ENCODE results near the gene METTL16.

GRCh38 chr17:2366747-2367494, 144.8 kb downstream of the METTL16 start:
- TF ChIP-seq, protein P1, sequence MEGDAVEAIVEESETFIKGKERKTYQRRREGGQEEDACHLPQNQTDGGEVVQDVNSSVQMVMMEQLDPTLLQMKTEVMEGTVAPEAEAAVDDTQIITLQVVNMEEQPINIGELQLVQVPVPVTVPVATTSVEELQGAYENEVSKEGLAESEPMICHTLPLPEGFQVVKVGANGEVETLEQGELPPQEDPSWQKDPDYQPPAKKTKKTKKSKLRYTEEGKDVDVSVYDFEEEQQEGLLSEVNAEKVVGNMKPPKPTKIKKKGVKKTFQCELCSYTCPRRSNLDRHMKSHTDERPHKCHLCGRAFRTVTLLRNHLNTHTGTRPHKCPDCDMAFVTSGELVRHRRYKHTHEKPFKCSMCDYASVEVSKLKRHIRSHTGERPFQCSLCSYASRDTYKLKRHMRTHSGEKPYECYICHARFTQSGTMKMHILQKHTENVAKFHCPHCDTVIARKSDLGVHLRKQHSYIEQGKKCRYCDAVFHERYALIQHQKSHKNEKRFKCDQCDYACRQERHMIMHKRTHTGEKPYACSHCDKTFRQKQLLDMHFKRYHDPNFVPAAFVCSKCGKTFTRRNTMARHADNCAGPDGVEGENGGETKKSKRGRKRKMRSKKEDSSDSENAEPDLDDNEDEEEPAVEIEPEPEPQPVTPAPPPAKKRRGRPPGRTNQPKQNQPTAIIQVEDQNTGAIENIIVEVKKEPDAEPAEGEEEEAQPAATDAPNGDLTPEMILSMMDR (IDR thresholded peaks at IDR 0.05) = no peak
- no peak for TF ChIP-seq POLR2A (IDR thresholded peaks at IDR 0.05)
- no peak for TF ChIP-seq EP300 (IDR thresholded peaks at IDR 0.05)
- TF ChIP-seq POLR2AphosphoS5 (IDR thresholded peaks at IDR 0.05) = no peak
